K562 (cell line): ENCODE measurements around the gene CYB5R3. TPM values are rescaled to one million over a fixed set of nuclear protein-coding genes. Genes with fewer than 3 reads are reported as not detected.
A peak's percentile ranks its signal among the peaks of the same experiment; 100 is the strongest.

Experiments used
- CBX8 ChIP-seq: fragments of 200-600 bp; sonication (generic); IDR thresholded peaks from 2 replicates; pipeline ENCODE4 v1.6.1; 2012; ENCODE audit warnings: borderline replicate concordance, mixed run types, low read depth, mild to moderate bottlenecking, moderate library complexity, mixed read lengths, low read length, control low read depth, inconsistent platforms; ENCODE audit not compliant: poor library complexity, severe bottlenecking; ENCODE audit errors: extremely low read depth
- CC2D1A ChIP-seq: fragments of 450-650 bp; IDR thresholded peaks from 2 replicates; pipeline ENCODE4 v1.6.1; 2017; ENCODE audit warnings: mild to moderate bottlenecking
- NFIC ChIP-seq: fragments of 450-650 bp; IDR thresholded peaks from 2 replicates; pipeline ENCODE4 v1.6.1; 2017; ENCODE audit warnings: mild to moderate bottlenecking, inconsistent platforms
- ZBTB12 ChIP-seq: fragments of 250-450 bp; sonication (Bioruptor Pico); IDR thresholded peaks from 2 replicates; pipeline ENCODE4 v1.4.0; 2020
- ZNF175 ChIP-seq: fragments of 200-800 bp; sonication (Bioruptor generic); IDR thresholded peaks from 2 replicates; pipeline ENCODE4 v1.6.1; 2016; ENCODE audit warnings: low read depth, mild to moderate bottlenecking, missing genetic modification characterization, missing compliant biosample characterization
- ZNF23 ChIP-seq: fragments of 250-450 bp; sonication (Bioruptor Pico); IDR thresholded peaks from 2 replicates; pipeline ENCODE4 v1.4.0; 2020; ENCODE audit warnings: mild to moderate bottlenecking
- ZNF609 ChIP-seq: sonication (generic); formaldehyde crosslinking; IDR thresholded peaks from 2 replicates; pipeline ENCODE4 v1.8.1; 2023; ENCODE audit warnings: missing genetic modification reagents, mild to moderate bottlenecking, borderline replicate concordance
- polyA plus RNA-seq, 8 experiments: library from polyadenylated mRNA; depleted of rRNA in 4 of 8; stranded (reverse) in 5 of 8; unstranded in 3 of 8; fragments of >200 nt; fragmentation: Nextera tagmentation in 2 of 8; fragmentation: Illumina TruSeq in 1 of 8; extraction: Ambion mirVana in 2 of 8; extraction: Trizol in 1 of 8; gene quantifications; 2 replicates each; pipeline versions ENCODE4 v1.2.1 to v1.2.3, GENCODE V29; 2011 to 2014; ENCODE audit warnings: inconsistent platforms in 1 of 8, missing spikeins in 1 of 8
- total RNA-seq, 7 experiments: library from RNA; depleted of rRNA in 6 of 7; stranded (reverse); fragments of >200 nt in 6 of 7; fragmentation: Illumina TruSeq in 2 of 7; extraction: Trizol in 2 of 7; gene quantifications; 2 replicates each; pipeline versions ENCODE4 v1.2.1 to v1.2.3, GENCODE V29; 2011 to 2021; ENCODE audit warnings: low replicate concordance in 1 of 7
- TF ChIP-seq, protein P1 (sequence below), 2 experiments: fragments of 200-800 bp in 1 of 2; sonication (Bioruptor generic) in 1 of 2; sonication (generic) in 1 of 2; formaldehyde crosslinking in 1 of 2; IDR thresholded peaks in 1 of 2; conservative IDR thresholded peaks in 1 of 2; 2 replicates each; pipeline versions ENCODE4 v1.5.0 to v1.6.1; 2016 to 2020; ENCODE audit warnings: missing compliant biosample characterization in 1 of 2, missing genetic modification characterization in 1 of 2, missing genetic modification reagents in 1 of 2
- TF ChIP-seq, protein P2 (sequence below): sonication (generic); formaldehyde crosslinking; IDR thresholded peaks from 2 replicates; pipeline ENCODE4 v1.8.0; 2023; ENCODE audit warnings: missing genetic modification reagents, mild to moderate bottlenecking, borderline replicate concordance
- TF ChIP-seq, protein P3 (sequence below): sonication (generic); formaldehyde crosslinking; IDR thresholded peaks from 2 replicates; pipeline ENCODE4 v1.8.0; 2023; ENCODE audit warnings: mild to moderate bottlenecking, missing genetic modification reagents

The CYB5R3 gene
- total and polyA plus RNA-seq, 9 of the 15 experiments (the other 6 are each of a cell fraction or from before 2014, with no cell fraction given) = 1.4 to 66.8 (median 23.4) TPM

- TF ChIP-seq, protein P1, sequence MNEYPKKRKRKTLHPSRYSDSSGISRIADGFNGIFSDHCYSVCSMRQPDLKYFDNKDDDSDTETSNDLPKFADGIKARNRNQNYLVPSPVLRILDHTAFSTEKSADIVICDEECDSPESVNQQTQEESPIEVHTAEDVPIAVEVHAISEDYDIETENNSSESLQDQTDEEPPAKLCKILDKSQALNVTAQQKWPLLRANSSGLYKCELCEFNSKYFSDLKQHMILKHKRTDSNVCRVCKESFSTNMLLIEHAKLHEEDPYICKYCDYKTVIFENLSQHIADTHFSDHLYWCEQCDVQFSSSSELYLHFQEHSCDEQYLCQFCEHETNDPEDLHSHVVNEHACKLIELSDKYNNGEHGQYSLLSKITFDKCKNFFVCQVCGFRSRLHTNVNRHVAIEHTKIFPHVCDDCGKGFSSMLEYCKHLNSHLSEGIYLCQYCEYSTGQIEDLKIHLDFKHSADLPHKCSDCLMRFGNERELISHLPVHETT (CRISPR knock-in tag; conservative IDR thresholded peaks at IDR 0.05 in 1 of 2, IDR thresholded peaks at IDR 0.05 in 1 of 2) = peak in 1 of 2 experiments; percentile 76; a peak in 1 of 4 replicates
- no peak for TF ChIP-seq CC2D1A
- TF ChIP-seq ZBTB12 (CRISPR knock-in tag) = no peak
- TF ChIP-seq ZNF609 (CRISPR knock-in tag) = peak; percentile 99
- TF ChIP-seq ZNF23 (CRISPR knock-in tag) = no peak
- TF ChIP-seq, protein P2, sequence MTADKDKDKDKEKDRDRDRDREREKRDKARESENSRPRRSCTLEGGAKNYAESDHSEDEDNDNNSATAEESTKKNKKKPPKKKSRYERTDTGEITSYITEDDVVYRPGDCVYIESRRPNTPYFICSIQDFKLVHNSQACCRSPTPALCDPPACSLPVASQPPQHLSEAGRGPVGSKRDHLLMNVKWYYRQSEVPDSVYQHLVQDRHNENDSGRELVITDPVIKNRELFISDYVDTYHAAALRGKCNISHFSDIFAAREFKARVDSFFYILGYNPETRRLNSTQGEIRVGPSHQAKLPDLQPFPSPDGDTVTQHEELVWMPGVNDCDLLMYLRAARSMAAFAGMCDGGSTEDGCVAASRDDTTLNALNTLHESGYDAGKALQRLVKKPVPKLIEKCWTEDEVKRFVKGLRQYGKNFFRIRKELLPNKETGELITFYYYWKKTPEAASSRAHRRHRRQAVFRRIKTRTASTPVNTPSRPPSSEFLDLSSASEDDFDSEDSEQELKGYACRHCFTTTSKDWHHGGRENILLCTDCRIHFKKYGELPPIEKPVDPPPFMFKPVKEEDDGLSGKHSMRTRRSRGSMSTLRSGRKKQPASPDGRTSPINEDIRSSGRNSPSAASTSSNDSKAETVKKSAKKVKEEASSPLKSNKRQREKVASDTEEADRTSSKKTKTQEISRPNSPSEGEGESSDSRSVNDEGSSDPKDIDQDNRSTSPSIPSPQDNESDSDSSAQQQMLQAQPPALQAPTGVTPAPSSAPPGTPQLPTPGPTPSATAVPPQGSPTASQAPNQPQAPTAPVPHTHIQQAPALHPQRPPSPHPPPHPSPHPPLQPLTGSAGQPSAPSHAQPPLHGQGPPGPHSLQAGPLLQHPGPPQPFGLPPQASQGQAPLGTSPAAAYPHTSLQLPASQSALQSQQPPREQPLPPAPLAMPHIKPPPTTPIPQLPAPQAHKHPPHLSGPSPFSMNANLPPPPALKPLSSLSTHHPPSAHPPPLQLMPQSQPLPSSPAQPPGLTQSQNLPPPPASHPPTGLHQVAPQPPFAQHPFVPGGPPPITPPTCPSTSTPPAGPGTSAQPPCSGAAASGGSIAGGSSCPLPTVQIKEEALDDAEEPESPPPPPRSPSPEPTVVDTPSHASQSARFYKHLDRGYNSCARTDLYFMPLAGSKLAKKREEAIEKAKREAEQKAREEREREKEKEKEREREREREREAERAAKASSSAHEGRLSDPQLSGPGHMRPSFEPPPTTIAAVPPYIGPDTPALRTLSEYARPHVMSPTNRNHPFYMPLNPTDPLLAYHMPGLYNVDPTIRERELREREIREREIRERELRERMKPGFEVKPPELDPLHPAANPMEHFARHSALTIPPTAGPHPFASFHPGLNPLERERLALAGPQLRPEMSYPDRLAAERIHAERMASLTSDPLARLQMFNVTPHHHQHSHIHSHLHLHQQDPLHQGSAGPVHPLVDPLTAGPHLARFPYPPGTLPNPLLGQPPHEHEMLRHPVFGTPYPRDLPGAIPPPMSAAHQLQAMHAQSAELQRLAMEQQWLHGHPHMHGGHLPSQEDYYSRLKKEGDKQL (CRISPR knock-in tag) = no peak
- no peak for TF ChIP-seq CBX8
- peak; percentile 73; the same call in 1 of the 2 replicates for TF ChIP-seq ZNF175 (CRISPR knock-in tag)
- TF ChIP-seq, protein P3, sequence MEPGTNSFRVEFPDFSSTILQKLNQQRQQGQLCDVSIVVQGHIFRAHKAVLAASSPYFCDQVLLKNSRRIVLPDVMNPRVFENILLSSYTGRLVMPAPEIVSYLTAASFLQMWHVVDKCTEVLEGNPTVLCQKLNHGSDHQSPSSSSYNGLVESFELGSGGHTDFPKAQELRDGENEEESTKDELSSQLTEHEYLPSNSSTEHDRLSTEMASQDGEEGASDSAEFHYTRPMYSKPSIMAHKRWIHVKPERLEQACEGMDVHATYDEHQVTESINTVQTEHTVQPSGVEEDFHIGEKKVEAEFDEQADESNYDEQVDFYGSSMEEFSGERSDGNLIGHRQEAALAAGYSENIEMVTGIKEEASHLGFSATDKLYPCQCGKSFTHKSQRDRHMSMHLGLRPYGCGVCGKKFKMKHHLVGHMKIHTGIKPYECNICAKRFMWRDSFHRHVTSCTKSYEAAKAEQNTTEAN (CRISPR knock-in tag) = peak; percentile 92; the same call in 1 of the 2 replicates
- TF ChIP-seq NFIC = peak; percentile 85
Observed at GRCh38 chr22:42615092-42615859, 33.9 kb downstream of the CYB5R3 start (continued).
